CMK (cell line): ENCODE measurements around the gene GIPC2.

ENCODE experiments used
- DNase-seq: peaks from one replicate; pipeline ENCODE4 v3.0.0-alpha.2; 2010; ENCODE audit warnings: low read depth

The GIPC2 gene

DNA sequence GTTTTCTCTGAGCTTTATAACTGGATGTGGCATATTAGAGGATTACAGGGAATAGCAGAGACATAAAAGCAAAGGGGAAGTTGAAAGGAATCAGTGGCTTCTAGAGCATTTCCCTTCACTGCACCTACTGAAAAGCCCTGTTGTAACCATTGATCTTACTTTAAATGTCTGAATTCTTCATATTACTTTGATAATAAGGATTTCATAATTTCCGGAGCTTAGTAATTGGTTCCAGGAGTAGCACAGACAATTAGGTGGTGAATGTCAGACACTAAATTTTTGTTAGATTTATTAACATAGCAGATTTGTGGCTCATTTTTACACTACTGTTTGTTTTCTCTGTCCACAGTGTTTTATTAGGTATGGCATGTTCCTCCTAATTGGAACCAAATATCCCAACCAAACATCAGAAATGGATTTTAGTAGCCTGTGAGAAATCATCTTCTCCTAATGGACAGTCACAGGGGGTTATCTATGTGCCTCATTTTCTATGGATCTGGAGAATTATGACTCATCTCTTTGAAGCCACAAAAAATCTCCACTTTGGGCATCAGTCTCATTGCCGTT lies 100.5 kb downstream of the GIPC2 start:
- DNase-seq: no peak

DNA sequence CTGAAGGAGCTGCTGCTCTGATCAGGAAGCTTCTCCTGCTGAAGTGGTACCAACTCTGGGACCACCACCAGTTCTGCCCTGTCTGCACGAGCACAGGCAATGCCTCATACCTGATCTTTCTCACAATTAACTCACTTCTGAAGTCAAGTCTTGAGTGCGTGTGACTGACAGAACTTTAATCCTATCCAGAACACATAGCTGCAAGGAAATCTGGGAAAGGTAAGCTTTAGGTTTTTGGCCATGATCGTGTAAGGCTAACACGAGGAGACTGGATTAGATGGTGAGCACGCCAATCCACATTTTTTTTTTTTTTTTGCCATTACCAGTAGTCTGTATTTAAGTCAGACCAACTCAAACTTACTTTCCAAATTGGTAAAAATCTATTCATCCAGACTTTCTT lies 101.3 kb downstream of the GIPC2 start:
- no peak for DNase-seq

DNA sequence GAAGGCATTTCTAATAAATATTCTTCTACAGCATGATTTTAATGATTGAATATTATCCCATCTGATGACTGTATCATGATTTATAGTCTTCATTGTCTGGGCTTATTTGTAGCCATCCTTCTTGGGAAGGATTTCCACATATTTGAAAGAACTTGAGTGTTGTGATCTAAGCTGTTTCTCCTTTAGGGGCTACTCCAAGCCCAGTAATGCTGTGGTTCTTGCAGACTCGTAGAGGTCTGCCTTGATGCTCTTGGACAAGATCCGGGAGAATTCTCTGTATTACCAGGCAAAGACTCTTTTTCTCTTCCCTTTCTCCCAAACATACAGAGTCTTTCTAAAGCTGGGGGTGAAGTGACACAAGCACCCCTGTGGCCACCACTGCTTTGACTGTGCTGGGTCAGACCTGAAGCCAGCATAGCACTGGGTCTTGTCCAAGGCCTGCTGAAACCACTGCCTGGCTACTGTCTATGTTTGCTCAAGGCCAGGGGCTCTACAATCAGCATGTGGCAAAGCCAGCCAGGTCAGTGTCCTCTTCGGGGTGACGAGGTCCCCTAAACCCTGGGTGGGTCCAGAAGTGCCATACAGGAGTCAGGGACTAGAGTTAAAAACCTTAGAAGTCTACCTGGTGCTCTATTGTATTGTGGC lies 107.4 kb downstream of the GIPC2 start:
- no peak for DNase-seq

DNA sequence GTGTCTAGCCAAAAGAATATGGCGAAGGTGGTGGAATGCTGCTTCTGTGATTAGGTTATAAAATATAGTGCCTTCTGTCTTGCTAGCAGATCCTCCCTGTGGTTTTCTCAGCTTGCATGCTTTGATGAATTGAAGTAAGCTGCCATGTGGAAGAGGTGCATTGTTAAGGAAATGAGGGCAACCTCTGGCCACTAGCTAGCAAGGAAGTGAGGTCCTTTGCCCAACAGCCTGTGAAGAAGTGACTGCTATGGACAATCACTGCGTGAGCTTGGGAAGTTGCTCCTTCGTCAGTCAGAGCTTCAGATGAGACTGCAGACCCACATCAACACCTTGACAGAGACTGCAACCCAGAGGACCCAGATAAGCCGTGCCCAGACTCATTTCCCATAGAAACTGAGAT lies 109.4 kb downstream of the GIPC2 start:
- DNase-seq: no peak

DNA sequence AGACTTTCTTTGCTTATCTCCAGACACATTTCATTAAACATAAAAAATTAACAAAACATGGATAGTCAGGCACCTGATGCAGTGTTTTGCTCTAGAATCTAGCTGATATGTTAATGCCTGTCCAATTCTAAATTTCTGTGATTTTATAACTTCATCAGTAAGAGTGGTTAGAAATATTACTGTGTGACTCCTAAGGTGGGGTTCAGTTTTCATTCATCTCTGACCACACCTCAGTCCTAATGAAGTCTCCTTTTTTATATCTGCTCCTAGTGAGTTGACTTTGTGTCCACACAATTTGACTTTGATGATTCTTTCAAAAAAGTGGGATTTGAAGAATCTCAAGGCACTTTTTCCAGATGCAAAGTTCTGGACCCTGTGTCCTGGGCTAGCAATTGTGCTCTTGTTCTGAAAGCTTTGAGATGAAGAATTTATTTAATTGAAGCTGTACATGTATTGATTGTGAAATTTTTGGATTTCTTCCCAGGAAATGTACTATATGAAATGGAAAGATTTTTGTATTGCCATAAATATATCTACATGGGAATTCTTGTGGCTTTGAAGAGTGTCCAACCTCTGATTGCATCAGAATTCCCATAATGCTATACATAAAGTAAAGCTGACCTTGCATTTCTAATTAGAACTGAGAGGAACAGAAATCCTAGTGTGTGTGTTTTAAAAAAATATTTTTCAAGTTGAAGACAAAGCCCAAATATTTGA lies 111.2 kb downstream of the GIPC2 start:
- DNase-seq: no peak

DNA sequence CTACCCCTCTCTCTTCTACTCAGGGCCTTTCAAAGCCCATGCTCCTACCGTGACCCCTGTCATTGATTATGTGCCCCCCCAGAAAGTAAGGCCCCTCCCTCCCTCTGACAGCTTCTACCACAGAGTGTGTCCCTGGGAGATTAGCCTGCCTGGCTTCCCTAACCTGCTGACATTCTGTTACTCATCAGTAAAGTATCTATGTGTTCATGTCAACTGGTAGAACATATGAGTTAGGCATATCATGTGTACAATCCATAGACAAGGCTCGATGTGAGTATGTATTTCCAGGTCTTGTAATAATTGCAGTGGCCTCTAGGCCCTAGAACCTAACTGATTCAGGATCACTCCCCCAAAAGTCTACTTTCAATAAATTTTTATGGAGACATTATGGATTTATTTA lies 120.0 kb downstream of the GIPC2 start:
- DNase-seq: no peak

DNA sequence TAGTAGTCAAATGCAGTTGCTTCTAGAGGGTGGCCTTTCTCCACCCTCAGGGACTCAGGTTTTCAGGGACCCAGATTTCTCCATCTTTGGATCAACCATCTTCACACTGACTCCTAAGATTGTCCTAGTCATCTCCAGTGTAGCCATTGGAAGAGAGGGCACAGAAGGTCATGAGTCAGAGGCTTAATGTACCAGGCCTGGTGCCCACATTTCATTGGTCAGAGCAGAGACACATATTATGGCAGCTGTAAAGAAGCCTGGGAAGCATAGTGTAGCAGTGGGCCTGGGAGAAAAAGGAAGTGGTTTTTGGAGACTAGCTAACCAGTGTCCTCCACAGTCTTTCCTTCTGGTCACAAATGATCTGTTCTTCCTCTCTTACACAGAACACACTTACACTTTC lies 122.5 kb downstream of the GIPC2 start:
- no peak for DNase-seq

DNA sequence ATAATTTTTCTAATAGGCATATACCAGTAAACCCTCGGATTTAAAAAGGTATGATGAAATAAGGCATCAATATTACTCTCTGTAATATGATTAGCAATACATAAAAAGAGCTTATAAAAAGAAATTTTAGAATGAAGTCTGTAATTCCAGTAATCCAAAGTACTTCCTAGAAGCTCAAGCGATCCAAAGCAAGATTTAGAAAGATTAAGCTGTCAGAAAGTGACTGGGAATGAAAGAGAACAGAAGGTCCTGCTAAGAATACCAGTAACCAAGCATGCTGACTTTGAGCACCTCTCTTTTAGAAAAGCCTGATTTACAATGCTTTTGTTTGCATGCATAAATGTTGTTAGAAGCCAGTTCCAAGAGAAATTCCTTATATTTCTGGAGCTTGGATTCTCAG lies 125.1 kb downstream of the GIPC2 start:
- DNase-seq: no peak

DNA sequence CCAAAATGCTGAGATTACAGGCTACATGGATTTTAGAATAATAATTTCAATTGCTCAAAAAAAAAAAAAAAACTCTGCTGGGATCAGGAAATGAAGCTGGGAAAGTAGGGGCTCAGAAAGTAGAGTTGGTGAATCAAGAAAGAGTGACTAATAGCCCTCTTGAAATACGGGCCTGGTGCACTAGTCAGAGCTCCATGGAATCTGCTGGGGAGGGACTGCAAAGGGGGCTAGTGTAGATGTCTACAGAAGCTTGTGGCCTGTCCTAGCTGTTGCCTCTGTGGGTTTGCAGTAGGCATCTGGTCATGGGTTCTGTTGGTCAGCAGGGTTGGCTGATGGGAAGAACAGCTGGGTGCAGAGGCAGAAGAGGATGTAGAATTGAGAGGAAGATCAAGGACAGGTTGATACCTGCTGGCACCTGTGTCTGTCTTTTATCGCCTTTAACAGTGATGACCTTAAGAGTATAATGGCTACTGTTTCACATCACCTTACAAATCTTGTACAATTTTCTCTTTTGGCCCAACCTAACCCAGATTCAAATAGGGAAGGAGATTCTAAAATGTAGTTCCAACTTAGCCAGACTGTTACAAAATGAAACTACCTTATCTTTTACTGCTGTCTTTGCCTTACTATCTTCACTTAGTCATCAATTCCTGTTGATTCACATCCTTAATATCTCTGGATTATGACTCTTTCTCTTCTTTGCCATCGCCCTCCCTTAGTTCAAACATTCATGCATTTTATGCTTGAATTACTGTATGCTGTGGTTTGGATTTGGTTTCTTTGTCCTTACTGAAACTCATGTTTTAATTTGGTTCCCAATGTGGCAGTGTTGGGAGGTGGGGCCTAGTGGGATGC lies 126.2 kb downstream of the GIPC2 start:
- DNase-seq: no peak

DNA sequence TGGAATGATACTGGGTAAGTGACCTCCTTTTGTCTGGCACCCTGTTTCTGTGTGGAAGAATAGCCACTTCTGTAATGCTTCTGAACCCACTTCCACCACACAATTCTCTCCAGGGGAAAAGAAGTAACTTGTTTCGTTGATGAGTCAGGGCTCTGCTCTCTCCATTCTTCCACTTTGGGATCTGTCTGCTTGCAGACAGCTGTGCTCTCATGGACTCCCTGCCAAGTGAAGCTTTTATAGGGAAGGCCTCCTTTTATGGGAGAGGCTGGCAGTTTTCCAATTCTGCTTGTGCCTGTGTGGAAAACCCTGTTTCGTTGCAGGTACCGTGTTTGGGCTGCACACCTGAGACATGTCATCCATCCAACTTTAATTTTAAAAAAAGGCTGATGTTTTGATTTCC lies 130.7 kb downstream of the GIPC2 start:
- no peak for DNase-seq

DNA sequence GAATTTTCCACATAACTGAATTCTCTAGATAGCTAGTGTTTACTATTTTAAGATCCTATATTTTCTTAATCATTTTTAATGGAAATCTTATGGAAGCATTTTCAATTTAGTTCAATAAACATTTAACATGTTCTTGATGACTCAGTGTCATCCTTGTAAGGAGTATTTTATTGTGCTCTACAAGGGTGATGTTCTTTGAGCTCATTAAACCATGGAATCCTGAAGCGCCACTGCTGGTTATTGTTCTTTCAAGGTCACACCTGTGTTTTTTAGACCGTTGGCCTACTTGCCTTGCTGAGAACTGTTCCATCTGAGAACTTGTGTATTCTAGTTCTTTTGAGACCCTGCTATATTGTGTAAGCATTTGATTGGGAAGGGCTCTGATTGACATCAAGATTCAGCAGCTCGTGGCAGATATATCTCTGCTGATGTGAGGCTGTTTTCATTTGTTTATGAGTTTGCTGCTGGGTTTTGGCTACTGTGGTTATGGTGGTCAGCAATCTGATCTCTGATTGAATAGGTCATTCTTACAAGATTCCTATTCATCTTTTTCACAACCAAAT lies 132.0 kb downstream of the GIPC2 start:
- DNase-seq: no peak

DNA sequence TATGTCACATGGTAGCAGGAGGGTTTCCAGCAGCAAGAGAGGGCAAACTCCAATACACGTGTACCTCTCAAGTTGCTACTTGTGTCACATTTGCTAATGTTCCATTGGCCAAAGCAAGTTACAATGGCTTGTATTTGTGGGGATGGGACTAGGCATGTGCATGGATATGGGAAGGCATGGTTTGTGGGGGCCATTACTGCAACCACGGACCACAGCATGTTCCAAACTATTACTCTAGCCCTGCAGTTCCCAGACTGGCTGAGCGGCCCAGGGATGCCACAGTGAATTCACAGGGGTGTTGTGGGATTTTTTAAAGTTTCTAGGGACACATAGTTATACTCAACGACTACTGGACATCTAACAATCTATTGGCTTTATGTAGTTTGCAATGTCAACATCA lies 133.1 kb downstream of the GIPC2 start:
- DNase-seq: no peak

DNA sequence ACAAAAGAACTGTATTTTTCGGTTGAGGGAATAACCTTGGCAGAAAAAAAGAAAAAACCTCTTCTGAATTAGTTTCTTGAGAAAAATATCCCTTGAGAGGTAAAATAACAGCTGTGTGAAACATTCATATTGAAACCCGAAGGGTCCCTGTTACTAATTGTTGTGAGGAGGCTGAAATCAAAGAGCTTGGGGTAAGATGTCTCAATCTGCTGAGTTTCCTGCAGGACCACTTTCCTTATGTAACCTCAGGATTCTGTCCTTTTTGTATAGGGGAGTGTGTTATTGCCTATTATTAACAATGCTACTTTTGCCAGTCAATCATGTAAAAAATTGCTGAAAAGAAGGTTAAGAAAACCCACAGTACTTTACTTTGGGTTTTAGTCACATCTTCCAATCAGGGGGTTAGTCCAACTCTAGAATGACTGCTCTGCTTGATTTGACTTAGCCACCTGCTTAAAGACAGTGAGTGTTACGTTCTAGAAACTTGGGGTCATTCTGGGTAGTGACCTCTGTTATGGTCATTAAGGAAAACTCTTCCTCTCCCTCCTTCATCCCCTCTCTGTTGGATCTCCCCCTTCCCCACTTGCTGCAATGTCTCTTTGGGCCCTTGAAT lies 138.8 kb downstream of the GIPC2 start:
- no peak for DNase-seq
